H1 (cell line): Measurements from ENCODE around the gene KCNJ10. TPM values are rescaled to one million over a fixed set of nuclear protein-coding genes. Genes with fewer than 3 reads are reported as not detected.

Experiments used
- CTCF ChIA-PET: fragments of 300-600 bp; sonication (Branson Sonifier 250); formaldehyde crosslinking; loops from one replicate; lab custom pipeline; 2021; ENCODE audit not compliant: partially characterized antibody; lab: Charles Lee
- POLR2A ChIA-PET: fragments of 300-600 bp; sonication (Branson Sonifier 250); formaldehyde crosslinking; loops from one replicate; lab custom pipeline; 2021; ENCODE audit warnings: inconsistent platforms; ENCODE audit not compliant: partially characterized antibody; lab: Charles Lee
- DNase-seq, 2 experiments: peaks; one replicate each; pipeline versions ENCODE4 v3.0.0 to v3.0.0-alpha.2; 2010 to 2022; ENCODE audit warnings: low spot score in 2 of 2, low read depth in 1 of 2, mixed read lengths in 1 of 2
- FAIRE-seq: peaks from 2 replicates; lab custom pipeline; 2011; peaks lifted over from hg19 to GRCh38; lab: Jason Lieb, UNC
- H2AFZ ChIP-seq: 2 replicates; pipeline ENCODE4 v1.8.1; 2012; ENCODE audit warnings: low read length, inconsistent platforms
- H2AK5ac ChIP-seq: 2 replicates; pipeline ENCODE4 v1.6.1; 2013; ENCODE audit warnings: low read depth, low read length
- H2BK120ac ChIP-seq: replicated peaks from 2 replicates; pipeline ENCODE3; 2013; ENCODE audit warnings: low read depth, low read length, inconsistent platforms
- H2BK12ac ChIP-seq: 2 replicates; pipeline ENCODE4 v1.6.1; 2013; ENCODE audit warnings: low read depth, low read length
- H2BK15ac ChIP-seq: 2 replicates; pipeline ENCODE4 v1.6.1; 2013; ENCODE audit warnings: low read length
- H2BK20ac ChIP-seq: 2 replicates; pipeline ENCODE4 v1.6.1; 2013; ENCODE audit warnings: low read length
- H2BK5ac ChIP-seq: 2 replicates; pipeline ENCODE4 v1.6.1; 2013; ENCODE audit warnings: low read depth, low read length
- H3K14ac ChIP-seq: 2 replicates; pipeline ENCODE4 v1.6.1; 2013; ENCODE audit warnings: inconsistent platforms; ENCODE audit not compliant: insufficient read length
- H3K18ac ChIP-seq: 2 replicates; pipeline ENCODE4 v1.6.1; 2013; ENCODE audit warnings: low read length; ENCODE audit errors: extremely low read depth
- H3K23ac ChIP-seq: 2 replicates; pipeline ENCODE4 v1.6.1; 2013; ENCODE audit warnings: inconsistent platforms; ENCODE audit not compliant: insufficient read length
- H3K23me2 ChIP-seq: 2 replicates; pipeline ENCODE4 v1.6.1; 2013; ENCODE audit warnings: low read depth, low read length
- H3K27ac ChIP-seq: 2 replicates; pipeline ENCODE4 v1.6.1; 2011; ENCODE audit warnings: low read depth, low read length, inconsistent platforms
- H3K27me3 ChIP-seq, 4 experiments: replicated peaks in 1 of 4; 1 replicate in 1 of 4; 2 replicates in 3 of 4; pipeline versions ENCODE4 v1.6.1 to v1.8.1; 2011 to 2013; ENCODE audit warnings: low read length in 3 of 4, mild to moderate bottlenecking in 3 of 4, inconsistent platforms in 2 of 4, mixed read lengths in 2 of 4, moderate library complexity in 1 of 4; ENCODE audit not compliant: control insufficient read depth in 3 of 4, insufficient read depth in 3 of 4; ENCODE audit errors: extremely low read depth in 1 of 4
- H3K36me3 ChIP-seq, 4 experiments: 2 replicates each; pipeline versions ENCODE4 v1.6.1 to v1.8.1; 2011 to 2013; ENCODE audit warnings: mild to moderate bottlenecking in 4 of 4, low read length in 3 of 4, moderate library complexity in 2 of 4, control low read depth in 1 of 4, inconsistent platforms in 1 of 4; ENCODE audit not compliant: insufficient read depth in 4 of 4, control insufficient read depth in 2 of 4
- H3K4ac ChIP-seq: replicated peaks from 2 replicates; pipeline ENCODE3; 2013; ENCODE audit warnings: low read length, low read depth, mixed read lengths, inconsistent platforms; ENCODE audit not compliant: insufficient read length
- H3K4me1 ChIP-seq, 4 experiments: replicated peaks in 1 of 4; 1 replicate in 1 of 4; 2 replicates in 3 of 4; pipeline versions ENCODE4 v1.6.1 to v1.8.1; 2011 to 2013; ENCODE audit warnings: low read length in 3 of 4, inconsistent platforms in 2 of 4, mixed read lengths in 1 of 4; ENCODE audit not compliant: insufficient read depth in 4 of 4, control insufficient read depth in 3 of 4
- H3K4me2 ChIP-seq, 2 experiments: 2 replicates each; pipeline versions ENCODE4 v1.6.1 to v1.8.1; 2011 to 2013; ENCODE audit warnings: low read depth in 2 of 2, low read length in 2 of 2, control low read depth in 1 of 2, inconsistent platforms in 1 of 2, mild to moderate bottlenecking in 1 of 2; ENCODE audit not compliant: insufficient read depth in 1 of 2
- H3K4me3 ChIP-seq, 4 experiments: fragments of 200-600, 300-600 bp in 1 of 4; sonication (generic), shearing (Covaris generic), sonication (Bioruptor Twin) in 1 of 4; 2 replicates each; pipeline versions ENCODE4 v1.5.1 to v1.8.1; 2011 to 2016; ENCODE audit warnings: low read length in 4 of 4, low read depth in 3 of 4, control low read depth in 2 of 4, inconsistent platforms in 2 of 4, mild to moderate bottlenecking in 2 of 4, mixed read lengths in 1 of 4, moderate library complexity in 1 of 4; ENCODE audit not compliant: insufficient read depth in 2 of 4; ENCODE audit errors: extremely low read depth in 1 of 4
- H3K56ac ChIP-seq: replicated peaks from 2 replicates; pipeline ENCODE3; 2013; ENCODE audit warnings: low read depth, mild to moderate bottlenecking, mixed read lengths, low read length, inconsistent platforms; ENCODE audit not compliant: insufficient read length
- H3K79me1 ChIP-seq: 2 replicates; pipeline ENCODE4 v1.6.1; 2013; ENCODE audit warnings: low read depth, low read length, control low read depth
- H3K79me2 ChIP-seq, 2 experiments: 2 replicates each; pipeline versions ENCODE4 v1.6.1 to v1.8.1; 2012 to 2013; ENCODE audit warnings: low read length in 2 of 2, mild to moderate bottlenecking in 2 of 2, inconsistent platforms in 1 of 2; ENCODE audit not compliant: insufficient read depth in 2 of 2, control insufficient read depth in 1 of 2
- H3K9ac ChIP-seq, 4 experiments: replicated peaks in 1 of 4; 1 replicate in 1 of 4; 2 replicates in 3 of 4; pipeline versions ENCODE4 v1.6.1 to v1.8.1; 2011 to 2013; ENCODE audit warnings: low read depth in 3 of 4, low read length in 3 of 4, control low read depth in 2 of 4, mild to moderate bottlenecking in 2 of 4, moderate library complexity in 2 of 4, inconsistent platforms in 1 of 4; ENCODE audit errors: extremely low read depth in 1 of 4
- H3K9me3 ChIP-seq, 2 experiments: 2 replicates each; pipeline versions ENCODE4 v1.6.1 to v1.8.1; 2012 to 2013; ENCODE audit warnings: mild to moderate bottlenecking in 2 of 2, moderate library complexity in 2 of 2, control low read depth in 1 of 2, inconsistent platforms in 1 of 2, low read depth in 1 of 2, low read length in 1 of 2, mixed read lengths in 1 of 2; ENCODE audit not compliant: insufficient read depth in 2 of 2
- H4K20me1 ChIP-seq, 2 experiments: replicated peaks in 1 of 2; 2 replicates each; pipeline versions ENCODE3 to v1.8.1; 2011 to 2013; ENCODE audit warnings: inconsistent platforms in 2 of 2, low read length in 2 of 2, mild to moderate bottlenecking in 1 of 2; ENCODE audit not compliant: insufficient read depth in 2 of 2, control insufficient read depth in 1 of 2
- H4K5ac ChIP-seq: 2 replicates; pipeline ENCODE4 v1.6.1; 2013; ENCODE audit warnings: low read length, low read depth, mixed read lengths, inconsistent platforms; ENCODE audit not compliant: insufficient read length
- H4K8ac ChIP-seq: 2 replicates; pipeline ENCODE4 v1.8.0; 2013; ENCODE audit warnings: mild to moderate bottlenecking, moderate library complexity, low read length, inconsistent platforms; ENCODE audit not compliant: insufficient read depth; ENCODE audit errors: extremely low read depth
- H4K91ac ChIP-seq: replicated peaks from 2 replicates; pipeline ENCODE3; 2013; ENCODE audit warnings: low read length, mixed read lengths, inconsistent platforms; ENCODE audit not compliant: insufficient read length
- BRCA1 ChIP-seq: IDR thresholded peaks from 2 replicates; pipeline ENCODE4 v1.6.1; 2012; ENCODE audit warnings: low read depth, low read length, improper control_type of control experiment
- CREB1 ChIP-seq: IDR thresholded peaks from 2 replicates; pipeline ENCODE4 v1.6.1; 2012; ENCODE audit warnings: inconsistent platforms
- HDAC6 ChIP-seq: IDR thresholded peaks from one replicate; pipeline ENCODE4 v1.7.1; 2012; ENCODE audit warnings: low read depth, mild to moderate bottlenecking, inconsistent platforms, low read length, moderate library complexity
- SAP30 ChIP-seq: fragments of 300-600 bp; sonication (generic); IDR thresholded peaks from 2 replicates; pipeline ENCODE4 v1.7.1; 2012; ENCODE audit warnings: low read length, moderate library complexity, mild to moderate bottlenecking, inconsistent platforms; ENCODE audit not compliant: insufficient read depth, insufficient replicate concordance
- SIN3A ChIP-seq, 2 experiments: IDR thresholded peaks in 1 of 2; conservative IDR thresholded peaks in 1 of 2; 2 replicates each; pipeline ENCODE4 v1.6.1; 2011 to 2012; ENCODE audit warnings: low read length in 2 of 2, improper control_type of control experiment in 1 of 2, low read depth in 1 of 2, mild to moderate bottlenecking in 1 of 2
- SUZ12 ChIP-seq: fragments of 200-600 bp; sonication (generic); IDR thresholded peaks from 2 replicates; pipeline ENCODE4 v1.6.1; 2012; ENCODE audit warnings: mild to moderate bottlenecking, inconsistent platforms, low read length, moderate library complexity, mixed read lengths
- TAF1 ChIP-seq: IDR thresholded peaks from 2 replicates; pipeline ENCODE4 v1.6.1; 2011; ENCODE audit warnings: mild to moderate bottlenecking, low read depth, low read length
- TEAD4 ChIP-seq: IDR thresholded peaks from 2 replicates; pipeline ENCODE4 v1.6.1; 2012; ENCODE audit warnings: low read depth, low read length, inconsistent platforms, mixed read lengths
- WGBS, 2 experiments: shearing (Covaris generic) in 1 of 2; methylation state at CpG; one replicate each; pipeline versions ENCODE4 v1.1.6 to v1.1.7; 2013 to 2015; ENCODE audit warnings: low lambda C conversion rate in 2 of 2, mixed read lengths in 2 of 2, inconsistent platforms in 1 of 2, low coverage in 1 of 2, missing lambda C conversion rate in 1 of 2; ENCODE audit not compliant: insufficient replicate concordance in 2 of 2, insufficient coverage in 1 of 2, insufficient read length in 1 of 2; ENCODE audit errors: extremely low coverage in 1 of 2, missing lambda C conversion rate in 1 of 2; 5-methylcytosine and 5-hydroxymethylcytosine counted together
- polyA plus RNA-seq, 7 experiments: library from polyadenylated mRNA; depleted of rRNA in 3 of 7; stranded (reverse) in 5 of 7; unstranded in 2 of 7; fragments of >200 nt in 5 of 7; fragments of 200-250 nt in 2 of 7; gene quantifications; 1 replicate in 5 of 7; 2 replicates in 1 of 7; 4 replicates in 1 of 7; pipeline versions ENCODE4 v1.2.1 to v1.2.3, GENCODE V29; 2011 to 2013; ENCODE audit warnings: missing spikeins in 2 of 7, mixed read lengths in 2 of 7
- total RNA-seq: library from RNA; stranded (reverse); fragmentation: NEBNext Ultra II Directional; extraction: Animal tissue kit (Norgen Biotek cat#: 25700); gene quantifications from 2 replicates; pipeline ENCODE4 v1.2.1, GENCODE V29; 2021

KCNJ10 gene
- total and polyA plus RNA-seq, 2 of the 8 experiments (the other 6 are each of a cell fraction or from before 2014, with no cell fraction given), result 1.7 to 2.4 TPM

DNA sequence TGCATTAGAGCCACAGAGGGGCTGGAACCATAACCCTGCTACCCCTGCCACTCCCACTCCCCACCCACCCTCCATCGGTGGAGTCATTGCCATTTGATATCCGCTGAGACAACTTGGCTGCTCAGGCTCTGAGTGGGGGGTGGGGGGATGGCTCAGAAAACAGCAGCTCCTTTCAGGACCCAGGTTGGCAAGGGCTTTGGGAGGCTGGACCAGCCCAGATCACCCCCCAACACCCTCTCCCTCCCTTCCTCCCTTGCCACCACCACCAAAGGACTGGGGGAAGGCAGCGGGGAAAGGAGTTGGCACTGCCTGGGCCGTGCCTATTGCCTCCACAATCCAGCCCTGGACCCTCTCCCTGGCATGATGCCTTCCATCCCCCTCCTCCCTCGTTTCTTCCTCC is 1.7 kb downstream of the KCNJ10 start:
- no peak overlapping the region for H2BK5ac ChIP-seq
- H3K79me1 ChIP-seq, result no peaks in the 10 kb centered on the region
- POLR2A ChIA-PET, result interaction anchor here (0.7 to 2.6 kb wide), 10 partner anchors 8 to 21 kb away, joined by 3 to 9 read pairs (median 4); no protein-coding TSS in a partner anchor
- no peak overlapping the region for H2BK120ac ChIP-seq
- no peak overlapping the region for H3K27ac ChIP-seq
- no peak overlapping the region for H3K4me3 ChIP-seq
- no peak overlapping the region for H2AFZ ChIP-seq
- no peak overlapping the region for H3K23ac ChIP-seq
- no peaks in the 10 kb centered on the region for H3K36me3 ChIP-seq
- no peak overlapping the region for H3K14ac ChIP-seq
- no peak overlapping the region for H3K4ac ChIP-seq
- no peak for TF ChIP-seq SUZ12
- no peak for TF ChIP-seq TAF1
- no peak for TF ChIP-seq SIN3A (conservative IDR thresholded peaks at IDR 0.05 in 1 of 2, IDR thresholded peaks at IDR 0.05 in 1 of 2; ENCODE audit: low read depth in 1 of 2, low read length in 2 of 2)
- no peak for TF ChIP-seq SAP30
- TF ChIP-seq BRCA1, result no peak
- no peak for TF ChIP-seq TEAD4
- TF ChIP-seq HDAC6, result no peak
- no peak for TF ChIP-seq CREB1
- TF ChIP-seq, all 59 proteins: peak for 0
- Histone ChIP-seq H2BK12ac (peak overlapping the region; percentile 80; the same call in 1 of the 2 replicates), H2AK5ac (no peak overlapping the region), H3K4me1 (peaks cover 0 to 12% (median 7%) of the 10 kb centered on the region in 4 experiments; a peak in 5 of 7 replicates), H3K4me2 (no peak overlapping the region), H3K79me2 (no peaks in the 10 kb centered on the region), H4K8ac (no peak overlapping the region), H3K56ac (no peak overlapping the region), H3K9ac (no peak overlapping the region), H3K18ac (no peak overlapping the region), H4K20me1 (no peaks in the 10 kb centered on the region), H4K91ac (no peak overlapping the region), H4K5ac (no peak overlapping the region), H2BK20ac (no peak overlapping the region), H3K23me2 (peaks cover 8% of the 10 kb centered on the region), H2BK15ac (no peak overlapping the region), H3K27me3 (peaks cover 0 to 14% (median 10%) of the 10 kb centered on the region in 4 experiments; a peak in 6 of 7 replicates), H3K9me3 (no peaks in the 10 kb centered on the region)
- 85% methylated on average over 5 of the region's 5 CpGs; no CpG with 5 or more reads in 1 of the 2 experiments for WGBS, 2 experiments
- CTCF ChIA-PET, result interaction anchor here (1.0 to 50.1 kb wide), 5 partner anchors 6 to 223 kb away, joined by 3 to 1874 read pairs (median 4); partner anchors contain the start of genes IGSF8, KCNJ10 and KCNJ9
- FAIRE-seq, result no peak
- no peak for DNase-seq
